Measurements from ENCODE around the gene PRCD.
A peak's percentile ranks its signal among the peaks of the same experiment; 100 is the strongest.
"Not testable (repeated sequence)": the region's sequence is repeated elsewhere in the genome, so short reads cannot be mapped to it uniquely, and the experiment has no call there.

Gene PRCD

GRCh38 chr17:76558198-76559095, 18.6 kb downstream of the PRCD start:
- peak; percentile 28 for DNase-seq

GRCh38 chr17:76559460-76559859, 19.6 kb downstream of the PRCD start:
- DNase-seq: not testable (repeated sequence)

GRCh38 chr17:76560036-76560876, 20.4 kb downstream of the PRCD start:
- DNase-seq: no peak

GRCh38 chr17:76560877-76561221, 21.0 kb downstream of the PRCD start:
- no peak for DNase-seq

GRCh38 chr17:76561332-76561731, 21.5 kb downstream of the PRCD start:
- peak; percentile 23 for DNase-seq

GRCh38 chr17:76561799-76562268, 22.0 kb downstream of the PRCD start:
- DNase-seq: no peak

GRCh38 chr17:76562734-76563148, 22.9 kb downstream of the PRCD start:
- no peak for DNase-seq

- not testable (repeated sequence) for DNase-seq
Measured at GRCh38 chr17:76563359-76563758, 23.5 kb downstream of the PRCD start.

GRCh38 chr17:76564991-76565727, 25.3 kb downstream of the PRCD start:
- DNase-seq: not testable (repeated sequence)

- DNase-seq: no peak
Measured at GRCh38 chr17:76565728-76566612, 26.1 kb downstream of the PRCD start.

- DNase-seq: no peak
Measured at GRCh38 chr17:76566613-76566943, 26.7 kb downstream of the PRCD start.

- no peak for DNase-seq
Measured at GRCh38 chr17:76566988-76567431, 27.2 kb downstream of the PRCD start.

- DNase-seq: no peak
Measured at GRCh38 chr17:76567634-76568432, 28.0 kb downstream of the PRCD start.

- no peak for DNase-seq
Measured at GRCh38 chr17:76568811-76569221, 29.0 kb downstream of the PRCD start.

GRCh38 chr17:76569607-76570279, 29.9 kb downstream of the PRCD start:
- DNase-seq: no peak

GRCh38 chr17:76570457-76570856, 30.6 kb downstream of the PRCD start:
- no peak for DNase-seq

- no peak for DNase-seq
Measured at GRCh38 chr17:76570877-76571471, 31.1 kb downstream of the PRCD start.

GRCh38 chr17:76572201-76572910, 32.5 kb downstream of the PRCD start:
- no peak for DNase-seq

GRCh38 chr17:76573096-76573495, 33.3 kb downstream of the PRCD start:
- DNase-seq: no peak
